ENCODE measurements around the gene HDLBP.
"Not testable (repeated sequence)": the region's sequence is repeated elsewhere in the genome, so short reads cannot be mapped to it uniquely, and the experiment has no call there.

HDLBP gene

GRCh38 chr2:241329669-241330615, 14.5 kb upstream of the HDLBP start:
- no peak overlapping the region for H3K4me3 ChIP-seq (ENCODE audit: low read depth, low read length)
- TF ChIP-seq CTCF (IDR thresholded peaks at IDR 0.05; ENCODE audit: low read depth, low read length), result no peak

- no peak overlapping the region for H3K4me3 ChIP-seq (ENCODE audit: low read depth, low read length)
- TF ChIP-seq CTCF (IDR thresholded peaks at IDR 0.05; ENCODE audit: low read depth, low read length), result no peak
Observed at GRCh38 chr2:241325257-241325656, 9.8 kb upstream of the HDLBP start.

- no peak overlapping the region for H3K4me3 ChIP-seq (ENCODE audit: low read depth, low read length)
- TF ChIP-seq CTCF (IDR thresholded peaks at IDR 0.05; ENCODE audit: low read depth, low read length), result no peak
Observed at GRCh38 chr2:241324775-241325174, 9.3 kb upstream of the HDLBP start.

- no peak for TF ChIP-seq CTCF (IDR thresholded peaks at IDR 0.05; ENCODE audit: low read depth, low read length)
- no peak overlapping the region for H3K4me3 ChIP-seq (ENCODE audit: low read depth, low read length)
Observed at GRCh38 chr2:241323778-241324177, 8.3 kb upstream of the HDLBP start.

- no peak overlapping the region for H3K4me3 ChIP-seq (ENCODE audit: low read depth, low read length)
- no peak for TF ChIP-seq CTCF (IDR thresholded peaks at IDR 0.05; ENCODE audit: low read depth, low read length)
Observed at GRCh38 chr2:241321886-241322285, 6.4 kb upstream of the HDLBP start.

GRCh38 chr2:241321033-241321432, 5.6 kb upstream of the HDLBP start:
- TF ChIP-seq CTCF (IDR thresholded peaks at IDR 0.05; ENCODE audit: low read depth, low read length), result no peak
- H3K4me3 ChIP-seq (ENCODE audit: low read depth, low read length), result no peak overlapping the region

GRCh38 chr2:241320394-241320793, 4.9 kb upstream of the HDLBP start:
- TF ChIP-seq CTCF (IDR thresholded peaks at IDR 0.05; ENCODE audit: low read depth, low read length), result no peak
- no peak overlapping the region for H3K4me3 ChIP-seq (ENCODE audit: low read depth, low read length)

GRCh38 chr2:241318830-241319229, 3.4 kb upstream of the HDLBP start:
- H3K4me3 ChIP-seq (ENCODE audit: low read depth, low read length), result not testable (repeated sequence)

All from WI38 (cell line).